NCI-H1694 (cell line): ENCODE data around the gene CUL4A.

ENCODE experiments used
- DNase-seq: peaks from one replicate; lab custom pipeline; 2025; lab: John Stamatoyannopoulos, UW

Gene CUL4A

GRCh38 chr13:113208421-113209335 lies 735 bp upstream of the CUL4A start, which contains the start of gene PCID2:
PCID2 (minus strand) TSS chr13:113208669; CDS start chr13:113208634, 35 bp downstream.
- peak; percentile 76 for DNase-seq

GRCh38 chr13:113209759-113210421 lies 477 bp downstream of the CUL4A start:
- peak; percentile 16 for DNase-seq

DNA sequence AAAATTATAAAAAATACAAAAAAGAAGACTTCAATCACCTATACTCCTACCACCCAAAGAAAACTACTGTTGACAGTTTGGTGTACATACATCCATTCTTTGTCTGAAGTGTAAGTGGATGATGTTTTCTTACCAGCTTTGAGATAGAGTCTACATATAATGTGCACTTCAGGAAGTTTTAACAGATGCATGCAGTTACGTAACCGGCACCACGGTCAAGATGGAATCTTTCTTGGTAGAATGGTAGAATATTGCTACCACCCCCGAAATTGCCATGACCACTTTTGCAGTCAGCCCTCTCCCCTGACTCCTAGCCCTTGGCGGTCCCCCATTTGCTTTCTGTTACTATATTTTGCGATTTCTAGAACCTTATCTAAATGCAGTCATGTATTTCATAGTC lies 1.4 kb downstream of the CUL4A start:
- no peak for DNase-seq

DNA sequence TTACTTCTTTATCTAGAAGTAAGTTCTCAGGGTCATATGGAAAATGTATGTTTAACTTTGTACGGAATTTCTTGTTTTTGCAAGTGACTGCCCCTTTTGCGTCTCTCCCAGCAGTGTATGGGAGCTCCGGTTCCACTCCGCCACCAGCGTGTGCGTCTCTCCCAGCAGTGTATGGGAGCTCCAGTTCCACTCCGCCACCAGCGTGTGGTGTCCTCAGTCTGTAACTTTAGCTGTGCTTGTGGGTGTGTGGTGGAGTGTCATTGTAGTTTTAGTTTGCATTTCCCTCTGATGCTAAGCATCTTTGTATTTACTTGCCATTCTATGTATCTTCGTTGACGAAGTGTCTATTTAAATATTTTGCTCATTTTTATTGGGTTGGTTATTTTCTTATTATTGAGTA lies 2.4 kb downstream of the CUL4A start:
- no peak for DNase-seq

DNA sequence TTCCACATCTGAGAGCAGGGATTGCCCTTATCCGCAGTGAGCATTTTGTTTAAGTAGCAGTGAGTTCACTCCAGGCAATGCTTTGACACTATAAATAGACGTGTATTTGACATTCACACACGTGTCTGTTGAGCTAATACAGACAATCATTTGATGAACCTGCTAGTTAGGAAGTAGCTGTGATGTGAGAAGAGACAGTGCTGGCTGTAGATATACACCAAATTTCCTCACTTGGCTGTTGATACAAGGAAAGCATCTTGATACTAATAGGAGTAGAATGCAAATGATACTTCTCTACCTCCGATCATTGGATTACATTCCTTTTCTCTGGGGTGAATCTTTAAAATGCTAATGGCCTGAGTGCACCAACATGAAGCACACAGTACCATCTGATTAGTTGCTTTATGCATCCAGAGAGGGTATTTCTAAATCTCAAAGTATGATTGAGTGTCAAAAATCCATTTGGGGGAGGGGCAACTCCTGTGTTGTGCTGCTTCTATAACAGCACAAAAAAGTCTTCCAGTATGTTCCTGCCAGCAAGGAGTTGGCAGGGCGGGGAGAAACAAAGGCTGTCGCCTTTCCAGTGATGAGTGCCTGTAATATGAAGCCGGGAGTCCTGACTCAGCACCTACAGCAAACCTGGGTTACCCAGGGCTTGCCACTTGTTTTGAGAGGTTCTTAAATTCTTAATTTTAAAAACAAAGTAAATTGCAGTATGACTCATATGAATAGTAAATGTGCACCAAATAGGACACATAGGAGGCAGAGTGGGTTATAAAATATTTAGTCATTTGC lies 7.0 kb downstream of the CUL4A start:
- no peak for DNase-seq

DNA sequence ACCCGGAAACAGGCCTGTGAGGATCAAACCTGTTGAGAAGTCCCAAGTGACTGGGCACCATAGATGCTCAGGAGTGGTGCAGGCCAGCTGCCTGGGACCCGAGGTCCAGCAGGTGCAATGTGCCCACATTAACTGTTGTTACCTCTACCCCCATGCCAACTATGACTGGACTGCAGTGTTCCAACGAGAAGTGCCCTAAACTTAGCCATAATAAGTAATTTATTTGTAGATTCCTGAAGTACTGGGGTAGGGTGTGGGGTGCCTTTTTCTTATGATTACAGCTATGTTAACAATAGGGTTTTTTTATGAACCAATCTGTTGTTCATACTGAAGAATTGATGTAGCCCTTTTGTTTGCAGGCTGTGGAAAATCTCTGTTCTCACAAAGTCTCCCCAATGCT lies 9.2 kb downstream of the CUL4A start:
- DNase-seq = no peak

GRCh38 chr13:113219256-113219940 lies 10.0 kb downstream of the CUL4A start:
- DNase-seq = no peak

DNA sequence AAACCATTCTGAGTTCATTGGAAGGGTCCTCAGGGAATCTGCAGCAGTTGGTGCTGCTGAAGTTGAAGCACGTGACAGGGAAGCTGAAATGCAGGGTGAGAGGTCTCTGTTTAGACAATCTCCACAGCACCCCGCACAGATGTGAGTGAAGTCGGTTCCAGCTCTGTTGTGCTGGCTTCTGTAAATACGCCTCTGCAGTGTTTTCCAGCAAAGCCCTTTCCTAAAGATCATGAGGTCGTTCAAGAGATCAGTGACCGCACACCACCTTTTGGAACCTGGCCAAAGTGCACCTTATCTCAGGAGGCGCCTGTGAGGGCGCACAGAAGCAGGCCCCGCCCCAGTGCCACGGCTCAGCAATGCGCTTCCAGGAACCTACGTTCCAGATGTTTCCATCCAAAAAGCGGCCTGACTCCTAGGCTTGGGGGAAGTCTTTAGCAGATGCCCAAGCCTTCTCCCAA lies 10.8 kb downstream of the CUL4A start:
- no peak for DNase-seq

DNA sequence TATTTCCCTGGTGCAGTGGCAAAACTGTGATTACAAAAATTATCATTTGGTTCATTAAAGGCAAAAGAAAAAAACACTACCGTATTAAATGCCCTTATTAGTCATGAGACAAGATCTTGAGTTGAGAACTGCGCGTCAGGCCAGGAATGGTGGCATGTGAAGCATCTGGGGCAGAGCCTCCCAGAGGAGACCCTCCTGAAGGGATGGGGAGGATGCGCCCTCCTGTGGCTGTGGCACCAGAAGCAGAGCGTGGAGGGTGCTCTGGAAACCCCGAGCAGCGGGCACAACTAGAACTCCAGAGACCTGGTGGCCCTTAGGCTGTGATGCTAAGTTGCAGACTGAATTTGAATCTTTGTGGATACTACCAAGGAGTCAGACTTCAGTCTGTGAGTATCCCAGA lies 11.5 kb downstream of the CUL4A start:
- DNase-seq = peak; percentile 18

DNA sequence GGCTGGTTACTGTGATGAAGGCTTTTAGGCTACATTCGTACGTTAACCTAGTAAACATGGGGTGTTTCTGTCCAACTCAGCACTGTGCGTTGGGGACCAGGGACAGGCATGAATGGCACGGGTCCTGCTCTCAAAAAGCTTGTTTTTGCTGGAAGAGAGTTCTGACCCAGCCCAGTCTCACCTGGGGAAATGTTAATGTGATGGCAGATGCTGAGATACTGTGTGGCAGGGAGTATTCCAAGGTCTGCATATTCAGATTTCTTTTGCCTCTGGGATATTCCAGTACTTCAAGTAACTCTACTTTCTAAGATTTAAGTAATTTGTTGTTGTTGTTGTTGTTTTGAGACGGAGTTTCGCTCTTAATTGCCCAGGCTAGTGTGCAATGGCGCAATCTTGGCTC lies 13.7 kb downstream of the CUL4A start:
- no peak for DNase-seq

GRCh38 chr13:113224486-113224885 lies 15.1 kb downstream of the CUL4A start:
- DNase-seq = no peak

- no peak for DNase-seq
Measured at GRCh38 chr13:113225515-113225914, 16.1 kb downstream of the CUL4A start.

DNA sequence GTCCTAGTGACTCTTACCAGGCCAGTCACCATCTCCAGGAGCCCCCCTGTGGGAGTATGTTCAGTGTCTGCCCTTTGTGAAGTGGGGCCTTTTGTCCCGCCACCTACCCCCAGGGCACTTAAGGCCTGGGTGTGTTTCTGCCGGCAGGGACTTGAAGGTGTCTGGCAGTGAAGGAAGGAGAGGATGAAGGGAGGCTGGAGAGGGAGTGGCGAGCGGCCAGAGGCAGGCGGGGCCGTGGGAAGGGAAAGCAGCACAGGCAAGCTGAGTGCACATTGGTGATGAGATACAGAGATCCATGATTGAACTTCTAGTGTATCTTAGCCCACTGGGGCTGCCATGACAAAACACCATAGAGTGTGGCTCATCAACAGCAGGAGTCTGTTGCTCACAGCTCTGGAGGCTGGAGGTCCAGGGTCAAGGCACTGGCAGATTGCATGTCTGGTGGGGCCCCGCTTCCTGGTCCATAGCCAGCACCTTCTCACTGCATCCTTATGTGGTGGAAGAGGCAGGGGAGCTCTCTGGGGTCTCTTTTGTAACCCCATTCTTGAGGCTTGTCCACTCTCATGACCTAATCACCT lies 17.5 kb downstream of the CUL4A start:
- DNase-seq = no peak

GRCh38 chr13:113229161-113229560 lies 19.7 kb downstream of the CUL4A start:
- no peak for DNase-seq

DNA sequence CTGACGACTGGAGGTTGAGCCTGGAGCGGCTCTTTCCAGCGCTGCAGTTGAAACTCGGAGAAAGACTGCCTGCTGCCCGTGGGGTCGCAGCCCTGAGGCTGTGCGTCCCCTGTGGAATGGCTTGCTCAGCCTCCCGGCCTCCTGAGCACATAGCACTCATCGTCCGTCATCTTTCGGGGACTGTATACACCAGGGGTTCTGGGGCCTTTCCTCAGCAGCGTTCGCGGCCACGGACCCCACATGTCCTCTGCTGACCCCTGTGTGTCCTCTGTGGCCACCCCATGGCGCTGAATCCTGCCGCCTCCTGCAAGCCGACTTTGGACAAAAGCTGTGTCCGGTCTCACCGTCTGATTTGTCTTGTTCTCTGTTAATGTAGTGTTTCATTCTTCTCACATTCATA lies 20.4 kb downstream of the CUL4A start:
- DNase-seq = no peak

- DNase-seq = no peak
Measured at GRCh38 chr13:113231306-113232207, 22.1 kb downstream of the CUL4A start.

DNA sequence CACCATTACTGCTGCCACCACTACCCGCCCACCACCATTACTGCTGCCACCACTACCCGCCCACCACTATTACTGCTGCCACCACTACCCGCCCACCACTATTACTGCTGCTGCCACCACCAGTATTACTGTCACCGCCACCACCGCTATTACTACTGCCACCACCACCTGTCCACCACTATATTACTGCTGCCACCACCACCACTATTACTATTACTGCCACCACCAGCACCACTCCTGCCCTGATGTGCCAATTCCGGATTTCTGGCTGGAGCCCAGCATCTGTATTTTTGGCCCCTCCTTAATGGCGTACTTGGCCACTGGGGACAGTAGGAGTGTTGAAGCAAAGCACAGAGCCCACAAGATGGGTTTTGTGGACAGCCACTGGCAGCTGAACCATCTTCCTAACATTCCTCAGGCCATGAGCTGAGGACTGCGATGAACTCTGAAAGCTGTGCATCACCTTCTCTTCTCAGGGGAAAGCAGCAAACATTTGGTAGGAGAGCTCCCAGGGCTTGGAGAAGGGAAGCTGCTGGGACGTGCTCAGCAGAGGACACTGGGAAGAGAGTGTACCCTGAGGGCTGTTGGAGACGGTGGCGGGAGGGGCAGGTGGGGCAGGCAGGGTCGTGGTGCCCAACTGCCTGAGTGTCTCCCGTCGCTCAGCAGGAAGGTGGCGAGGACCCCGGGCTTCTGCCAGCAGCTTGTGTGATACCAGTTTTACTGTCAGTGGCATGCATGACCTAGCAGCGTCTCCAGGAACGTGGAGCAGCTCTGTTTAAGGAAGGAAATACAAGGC lies 23.0 kb downstream of the CUL4A start:
- no peak for DNase-seq

DNA sequence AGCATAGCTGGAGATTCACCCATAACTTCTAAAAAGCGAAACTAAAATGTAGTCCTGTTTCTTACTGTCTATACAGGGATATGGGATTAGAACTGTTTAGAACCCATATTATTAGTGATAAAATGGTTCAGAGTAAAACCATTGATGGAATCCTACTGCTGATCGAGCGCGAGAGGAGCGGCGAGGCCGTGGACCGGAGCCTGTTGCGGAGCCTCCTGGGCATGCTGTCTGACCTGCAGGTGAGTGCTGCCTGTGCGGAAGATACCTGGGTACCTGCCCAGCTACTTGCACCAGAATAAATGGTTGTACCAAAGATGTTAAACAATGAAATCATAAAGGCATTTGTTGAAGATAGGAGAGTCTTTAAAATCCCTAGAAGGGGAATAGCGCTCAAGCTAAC lies 23.7 kb downstream of the CUL4A start:
- DNase-seq = no peak

GRCh38 chr13:113238536-113238935 lies 29.1 kb downstream of the CUL4A start:
- no peak for DNase-seq

- DNase-seq = no peak
Measured at GRCh38 chr13:113239357-113239756, 29.9 kb downstream of the CUL4A start.
